Neural cell (in vitro differentiated cells): Measurements from ENCODE around the gene HCFC2.

Experiments
- CTCF ChIP-seq: fragments of 450-650 bp; IDR thresholded peaks from 2 replicates; pipeline ENCODE4 v1.5.1; 2014; ENCODE audit warnings: antibody characterized with exemption, mild to moderate bottlenecking, moderate library complexity; ENCODE audit not compliant: poor library complexity, severe bottlenecking
- EZH2 ChIP-seq: fragments of 200-600, 300-800 bp; shearing (Covaris generic), sonication (generic); IDR thresholded peaks from 2 replicates; pipeline ENCODE4 v1.6.1; 2014; ENCODE audit warnings: antibody characterized with exemption, low read length, borderline replicate concordance, mild to moderate bottlenecking; ENCODE audit not compliant: insufficient read depth, poor library complexity, severe bottlenecking
- RAD21 ChIP-seq: fragments of 450-650 bp; conservative IDR thresholded peaks from 2 replicates; pipeline ENCODE4 v1.6.1; 2014; ENCODE audit warnings: antibody characterized with exemption, mild to moderate bottlenecking, moderate library complexity

- TF ChIP-seq CTCF (no peak), EZH2 (no peak), RAD21 (no peak)
Observed at GRCh38 chr12:104048811-104049210, 15.5 kb upstream of the HCFC2 start.
